ENCODE measurements around the gene PURB.

The PURB gene

GRCh38 chr7:44918029-44918428 lies 32.7 kb upstream of the PURB start:
- TF ChIP-seq CTCF (conservative IDR thresholded peaks at IDR 0.05), result no peak
- H3K27ac ChIP-seq, result no peak overlapping the region

GRCh38 chr7:44917465-44917864 lies 32.1 kb upstream of the PURB start:
- TF ChIP-seq CTCF (conservative IDR thresholded peaks at IDR 0.05), result no peak
- no peak overlapping the region for H3K27ac ChIP-seq

- no peak overlapping the region for H3K27ac ChIP-seq
- TF ChIP-seq CTCF (conservative IDR thresholded peaks at IDR 0.05), result no peak
Observed at GRCh38 chr7:44914992-44915607, 29.8 kb upstream of the PURB start.

GRCh38 chr7:44912775-44913347 lies 27.5 kb upstream of the PURB start:
- TF ChIP-seq CTCF (conservative IDR thresholded peaks at IDR 0.05), result no peak
- no peak overlapping the region for H3K27ac ChIP-seq

- no peak for TF ChIP-seq CTCF (conservative IDR thresholded peaks at IDR 0.05)
- H3K27ac ChIP-seq, result no peak overlapping the region
Observed at GRCh38 chr7:44911911-44912310, 26.6 kb upstream of the PURB start.

GRCh38 chr7:44909596-44910389 lies 24.5 kb upstream of the PURB start:
- H3K27ac ChIP-seq, result no peak overlapping the region
- TF ChIP-seq CTCF (conservative IDR thresholded peaks at IDR 0.05), result no peak

GRCh38 chr7:44906965-44907364 lies 21.6 kb upstream of the PURB start:
- TF ChIP-seq CTCF (conservative IDR thresholded peaks at IDR 0.05), result no peak

More at GRCh38 chr7:44906965-44907364, 21.6 kb upstream of the PURB start:
- no peak overlapping the region for H3K27ac ChIP-seq
